C4-2B (cell line): Measurements from ENCODE around the gene PGLYRP2.
"Not testable (repeated sequence)": the region's sequence is repeated elsewhere in the genome, so short reads cannot be mapped to it uniquely, and the experiment has no call there.

Experiments used
- H3K27ac ChIP-seq: fragments of 450-650 bp; 2 replicates; pipeline ENCODE4 v1.5.1; 2017
- CTCF ChIP-seq: fragments of 450-650 bp; conservative IDR thresholded peaks from 2 replicates; pipeline ENCODE4 v1.5.1; 2017; ENCODE audit warnings: mild to moderate bottlenecking
- ZFX ChIP-seq: fragments of 450-650 bp; IDR thresholded peaks from 2 replicates; pipeline ENCODE4 v1.6.1; 2017

PGLYRP2 gene

GRCh38 chr19:15516363-15516762 lies 37.1 kb upstream of the PGLYRP2 start:
- TF ChIP-seq ZFX = no peak
- no peak for TF ChIP-seq CTCF
- no peak overlapping the region for H3K27ac ChIP-seq

GRCh38 chr19:15515227-15515625 lies 35.9 kb upstream of the PGLYRP2 start:
- not testable (repeated sequence) for H3K27ac ChIP-seq

GRCh38 chr19:15511671-15512424 lies 32.5 kb upstream of the PGLYRP2 start:
- H3K27ac ChIP-seq = no peak overlapping the region
- TF ChIP-seq ZFX = no peak
- TF ChIP-seq CTCF = no peak

GRCh38 chr19:15508035-15508710 lies 28.9 kb upstream of the PGLYRP2 start, which contains the start of gene CYP4F22:
Gene CYP4F22 (plus strand): TSS chr19:15508525. CDS start chr19:15525337, 16,812 bp downstream.
- TF ChIP-seq ZFX (no peak), CTCF (no peak)
- H3K27ac ChIP-seq = no peak within 1 kb of the TSS

GRCh38 chr19:15507068-15508034 lies 28.1 kb upstream of the PGLYRP2 start:
- no peak for TF ChIP-seq CTCF
- TF ChIP-seq ZFX = no peak
- H3K27ac ChIP-seq = no peak overlapping the region

GRCh38 chr19:15506074-15506571 lies 26.8 kb upstream of the PGLYRP2 start:
- TF ChIP-seq CTCF (no peak), ZFX (no peak)
- no peak overlapping the region for H3K27ac ChIP-seq

GRCh38 chr19:15502264-15502663 lies 23.0 kb upstream of the PGLYRP2 start:
- no peak for TF ChIP-seq CTCF
- no peak for TF ChIP-seq ZFX
- H3K27ac ChIP-seq = no peak overlapping the region
